ENCODE measurements around the gene TM4SF5.

GRCh38 chr17:4811471-4811870 is 39.8 kb downstream of the TM4SF5 start:
- TF ChIP-seq CTCF (IDR thresholded peaks at IDR 0.05) (no peak), POLR2A (IDR thresholded peaks at IDR 0.05) (no peak)

Data from uterus (tissue), 2 donors.